Stomach smooth muscle (tissue), 2 donors: ENCODE measurements around the gene UNC93B1.

Experiments
- H3K27ac ChIP-seq: one replicate; pipeline ENCODE4 v1.7.0; 2013; ENCODE audit warnings: mild to moderate bottlenecking, low read length, inconsistent platforms
- H3K27me3 ChIP-seq, 2 donors: one replicate each; pipeline ENCODE4 v1.7.0; 2013; ENCODE audit warnings: low read length in 2 of 2; ENCODE audit not compliant: insufficient read depth in 2 of 2, control insufficient read depth in 1 of 2
- H3K36me3 ChIP-seq, 2 donors: one replicate each; pipeline ENCODE4 v1.7.0; 2013; ENCODE audit warnings: low read length in 2 of 2; ENCODE audit not compliant: control insufficient read depth in 2 of 2, insufficient read depth in 2 of 2
- H3K4me1 ChIP-seq: one replicate; pipeline ENCODE4 v1.7.0; 2013; ENCODE audit warnings: low read length; ENCODE audit not compliant: control insufficient read depth, insufficient read depth
- H3K4me3 ChIP-seq, 2 donors: one replicate each; pipeline ENCODE4 v1.7.0; 2013; ENCODE audit warnings: low read length in 2 of 2
- H3K9ac ChIP-seq, 2 donors: one replicate each; pipeline ENCODE4 v1.7.0; 2013; ENCODE audit warnings: low read length in 2 of 2, mild to moderate bottlenecking in 1 of 2
- H3K9me3 ChIP-seq, 2 donors: one replicate each; pipeline ENCODE4 v1.7.0; 2013; ENCODE audit warnings: low read length in 2 of 2; ENCODE audit not compliant: control insufficient read depth in 2 of 2
- donor health status: healthy.
- donor health status: Pancreatic carcinoma.

UNC93B1 gene

GRCh38 chr11:68031144-68031464 lies 27.2 kb upstream of the UNC93B1 start:
- Histone ChIP-seq H3K27ac (peak overlapping the region; percentile 84), H3K9me3 (no peaks in the 10 kb centered on the region), H3K9ac (peak overlapping the region; percentile 95 to 98), H3K4me3 (peak overlapping the region; percentile 93 to 96), H3K36me3 (peaks cover 12% of the 10 kb centered on the region in 2 donors), H3K4me1 (peaks cover 27% of the 10 kb centered on the region), H3K27me3 (no peaks in the 10 kb centered on the region)

DNA sequence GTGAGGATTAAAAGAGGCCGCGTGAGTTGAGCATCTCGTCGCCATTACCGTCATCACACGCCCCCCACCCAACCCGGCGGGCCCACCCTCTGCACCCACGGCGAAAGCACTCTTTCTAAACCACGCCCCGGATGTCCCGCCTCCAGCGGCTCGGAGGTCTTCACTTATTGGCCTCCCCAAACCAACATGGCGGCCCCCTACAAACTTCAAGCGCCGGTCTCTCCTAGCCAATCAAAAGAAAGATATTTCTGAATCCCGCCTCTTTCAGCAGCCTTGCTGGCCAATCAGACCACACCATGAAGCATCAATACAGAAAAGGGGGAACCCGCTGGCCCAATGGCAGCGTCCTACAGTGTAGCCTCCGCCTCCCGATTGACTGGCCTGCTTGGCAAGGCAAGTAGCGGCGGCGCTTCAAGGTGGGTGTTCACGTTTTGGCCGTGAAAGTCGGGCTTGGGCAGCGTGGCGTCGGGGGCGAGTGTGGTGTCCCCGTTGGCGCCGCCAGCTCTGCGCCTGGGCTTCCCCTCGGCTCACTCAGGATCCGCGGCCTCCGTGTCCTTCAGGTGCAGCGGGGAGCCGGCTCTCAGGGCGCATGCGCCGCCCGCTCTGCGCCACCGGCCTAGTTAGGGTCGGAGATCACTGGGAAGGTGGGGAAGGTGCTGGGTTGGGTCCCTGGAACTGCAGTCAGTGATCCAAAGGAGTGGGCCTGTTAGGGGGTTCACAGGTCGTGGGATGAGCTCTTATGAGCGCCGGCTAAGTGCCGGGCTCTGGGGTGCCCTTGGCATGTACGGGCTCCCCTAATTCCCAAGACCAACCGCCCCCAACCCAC lies 26.6 kb upstream of the UNC93B1 start, which contains the start of gene NDUFS8:
Gene NDUFS8, plus strand, starts transcription at position 364 of the 826 bp plus-strand sequence. CDS start 1,471 bp downstream, outside the sequence.
- Histone ChIP-seq H3K4me3 (peak within 1 kb of the TSS; percentile 93 to 96), H3K36me3 (peaks cover 12% of the 10 kb centered on the region in 2 donors), H3K27ac (peak within 1 kb of the TSS; percentile 84), H3K9me3 (no peaks in the 10 kb centered on the region), H3K27me3 (no peaks in the 10 kb centered on the region), H3K9ac (peak within 1 kb of the TSS; percentile 95 to 98), H3K4me1 (peaks cover 27% of the 10 kb centered on the region)

- H3K27me3 ChIP-seq = no peaks in the 10 kb centered on the region
- peak overlapping the region in 1 of 2 donors; percentile 93 for H3K4me3 ChIP-seq
- no peak overlapping the region for H3K27ac ChIP-seq
- peak overlapping the region in 1 of 2 donors; percentile 42 for H3K9ac ChIP-seq
- peaks cover 12 to 13% of the 10 kb centered on the region in 2 donors for H3K36me3 ChIP-seq
- peaks cover 0 to 8% of the 10 kb centered on the region in 2 donors for H3K9me3 ChIP-seq
- H3K4me1 ChIP-seq = peaks cover 27% of the 10 kb centered on the region
Observed at GRCh38 chr11:68028802-68029545, 25.1 kb upstream of the UNC93B1 start.

DNA sequence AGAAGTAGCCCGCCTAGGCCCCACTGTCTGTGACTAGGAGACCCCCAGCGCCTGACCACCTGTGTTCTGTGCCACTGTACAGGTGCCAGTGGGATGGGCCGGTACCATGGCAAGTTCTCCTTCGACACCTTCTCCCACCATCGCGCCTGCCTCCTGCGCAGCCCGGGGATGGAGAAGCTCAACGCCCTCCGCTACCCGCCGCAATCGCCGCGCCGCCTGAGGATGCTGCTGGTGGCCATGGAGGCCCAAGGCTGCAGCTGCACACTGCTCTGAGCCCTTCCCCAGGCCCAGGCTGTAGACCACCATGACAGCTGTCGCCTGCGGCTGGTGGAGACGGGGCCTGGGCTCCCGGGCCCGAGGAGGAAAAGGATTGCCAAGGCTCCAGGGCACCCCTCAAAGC lies 23.8 kb upstream of the UNC93B1 start:
- Histone ChIP-seq H3K9ac (no peak overlapping the region), H3K4me3 (no peak overlapping the region), H3K9me3 (peaks cover 0 to 8% of the 10 kb centered on the region in 2 donors), H3K4me1 (peaks cover 27% of the 10 kb centered on the region), H3K27me3 (no peaks in the 10 kb centered on the region), H3K36me3 (peaks cover 3 to 4% of the 10 kb centered on the region in 2 donors), H3K27ac (no peak overlapping the region)

GRCh38 chr11:68026391-68027105 lies 22.7 kb upstream of the UNC93B1 start:
- no peaks in the 10 kb centered on the region for H3K27me3 ChIP-seq
- no peak overlapping the region for H3K9ac ChIP-seq
- peaks cover 0 to 8% of the 10 kb centered on the region in 2 donors for H3K9me3 ChIP-seq
- peaks cover 17% of the 10 kb centered on the region for H3K4me1 ChIP-seq
- no peak overlapping the region for H3K27ac ChIP-seq
- H3K4me3 ChIP-seq = no peak overlapping the region
- peaks cover 3 to 4% of the 10 kb centered on the region in 2 donors for H3K36me3 ChIP-seq

- Histone ChIP-seq H3K4me3 (no peak overlapping the region), H3K27ac (no peak overlapping the region), H3K36me3 (peaks cover 3 to 4% of the 10 kb centered on the region in 2 donors), H3K27me3 (no peaks in the 10 kb centered on the region), H3K9me3 (peaks cover 0 to 8% of the 10 kb centered on the region in 2 donors), H3K4me1 (peaks cover 9% of the 10 kb centered on the region), H3K9ac (no peak overlapping the region)
Observed at GRCh38 chr11:68025047-68025446, 21.1 kb upstream of the UNC93B1 start.

- H3K4me1 ChIP-seq = peaks cover 4% of the 10 kb centered on the region
- H3K27ac ChIP-seq = no peak overlapping the region
- peaks cover 0 to 8% of the 10 kb centered on the region in 2 donors for H3K9me3 ChIP-seq
- H3K9ac ChIP-seq = no peak overlapping the region
- no peaks in the 10 kb centered on the region for H3K27me3 ChIP-seq
- H3K36me3 ChIP-seq = peaks cover 3 to 4% of the 10 kb centered on the region in 2 donors
- H3K4me3 ChIP-seq = no peak overlapping the region
Observed at GRCh38 chr11:68024508-68024907, 20.6 kb upstream of the UNC93B1 start.

- H3K9ac ChIP-seq = no peak overlapping the region
- H3K4me1 ChIP-seq = no peaks in the 10 kb centered on the region
- H3K36me3 ChIP-seq = peaks cover 3 to 4% of the 10 kb centered on the region in 2 donors
- H3K27ac ChIP-seq = no peak overlapping the region
- no peaks in the 10 kb centered on the region for H3K27me3 ChIP-seq
- H3K4me3 ChIP-seq = no peak overlapping the region
- H3K9me3 ChIP-seq = peaks cover 0 to 8% of the 10 kb centered on the region in 2 donors
Observed at GRCh38 chr11:68022531-68022930, 18.6 kb upstream of the UNC93B1 start.

GRCh38 chr11:68021167-68021787 lies 17.4 kb upstream of the UNC93B1 start:
- peaks cover 0 to 8% of the 10 kb centered on the region in 2 donors for H3K9me3 ChIP-seq
- H3K4me3 ChIP-seq = no peak overlapping the region
- H3K9ac ChIP-seq = no peak overlapping the region
- peaks cover 3 to 4% of the 10 kb centered on the region in 2 donors for H3K36me3 ChIP-seq
- no peaks in the 10 kb centered on the region for H3K4me1 ChIP-seq
- H3K27me3 ChIP-seq = no peaks in the 10 kb centered on the region
- no peak overlapping the region for H3K27ac ChIP-seq

- Histone ChIP-seq H3K27ac (no peak overlapping the region), H3K9ac (no peak overlapping the region), H3K4me3 (no peak overlapping the region), H3K27me3 (no peaks in the 10 kb centered on the region), H3K36me3 (peaks cover 3 to 4% of the 10 kb centered on the region in 2 donors), H3K4me1 (no peaks in the 10 kb centered on the region), H3K9me3 (peaks cover 0 to 8% of the 10 kb centered on the region in 2 donors)
Observed at GRCh38 chr11:68020575-68020974, 16.7 kb upstream of the UNC93B1 start.
